Measurements from ENCODE around the gene NEDD4L.

The NEDD4L gene

GRCh38 chr18:58324824-58325480 lies 280.9 kb downstream of the NEDD4L start:
- H2BK15ac ChIP-seq (ENCODE audit: low read length): no peak overlapping the region
- H3K4ac ChIP-seq (ENCODE audit: low read length): no peak overlapping the region
- H3K4me1 ChIP-seq (ENCODE audit: control insufficient read depth in 2 of 2, insufficient read depth in 1 of 2, low read depth in 1 of 2, low read length in 2 of 2): no peaks in the 10 kb centered on the region
- H2BK120ac ChIP-seq (ENCODE audit: low read depth, low read length): no peak overlapping the region
- no peak overlapping the region for H4K91ac ChIP-seq (ENCODE audit: low read depth, low read length, poor library complexity)
- H3K4me2 ChIP-seq (ENCODE audit: insufficient read depth, low read length, poor library complexity, severe bottlenecking): no peak overlapping the region
- H2AK5ac ChIP-seq (ENCODE audit: low read depth, low read length): no peak overlapping the region
- H3K9me3 ChIP-seq (replicated peaks in 1 of 2; ENCODE audit: control insufficient read depth in 2 of 2, insufficient read depth in 1 of 2, low read depth in 1 of 2, low read length in 2 of 2): no peaks in the 10 kb centered on the region
- DNase-seq (ENCODE audit: low spot score): no peak
- no peak overlapping the region for H2BK12ac ChIP-seq (ENCODE audit: low read length)
- H3K14ac ChIP-seq (ENCODE audit: low read length): no peak overlapping the region
- no peak overlapping the region for H3K4me3 ChIP-seq (ENCODE audit: low read length in 2 of 2)
- peaks cover 3 to 7% of the 10 kb centered on the region in 2 donors for H3K36me3 ChIP-seq (replicated peaks in 1 of 2; ENCODE audit: control insufficient read depth in 2 of 2, insufficient read depth in 2 of 2, low read length in 2 of 2)
- no peaks in the 10 kb centered on the region for H3K79me1 ChIP-seq (ENCODE audit: low read depth, low read length)
- no peak overlapping the region for H3K18ac ChIP-seq (ENCODE audit: low read length)
- no peak overlapping the region for H4K8ac ChIP-seq (ENCODE audit: low read depth, low read length)
- no peak overlapping the region for H3K9ac ChIP-seq (ENCODE audit: low read depth, low read length, poor library complexity)
- H3K27me3 ChIP-seq (ENCODE audit: control insufficient read depth in 3 of 3, insufficient read depth in 3 of 3, low read depth in 1 of 3, low read length in 3 of 3): no peaks in the 10 kb centered on the region
- H2AFZ ChIP-seq (ENCODE audit: low read length): no peak overlapping the region
- no peak overlapping the region for H3K23ac ChIP-seq (ENCODE audit: low read depth, low read length, poor library complexity)
- H3K27ac ChIP-seq (replicated peaks; ENCODE audit: low read length): no peak overlapping the region
- WGBS, 2 donors (ENCODE audit: extremely low coverage in 2 of 2, insufficient read length in 2 of 2, insufficient replicate concordance in 1 of 2): no CpG with 5 or more reads among the region's 16 CpGs
- no peak overlapping the region for H2BK5ac ChIP-seq (ENCODE audit: low read length)

- Histone ChIP-seq H2AK5ac (ENCODE audit: low read depth, low read length) (no peak overlapping the region), H3K4me1 (ENCODE audit: control insufficient read depth in 2 of 2, insufficient read depth in 1 of 2, low read depth in 1 of 2, low read length in 2 of 2) (no peaks in the 10 kb centered on the region), H3K18ac (ENCODE audit: low read length) (no peak overlapping the region), H4K8ac (ENCODE audit: low read depth, low read length) (no peak overlapping the region), H2BK120ac (ENCODE audit: low read depth, low read length) (no peak overlapping the region), H3K4me2 (ENCODE audit: insufficient read depth, low read length, poor library complexity, severe bottlenecking) (no peak overlapping the region), H4K91ac (ENCODE audit: low read depth, low read length, poor library complexity) (no peak overlapping the region), H3K4ac (ENCODE audit: low read length) (no peak overlapping the region), H3K23ac (ENCODE audit: low read depth, low read length, poor library complexity) (no peak overlapping the region), H3K4me3 (ENCODE audit: low read length in 2 of 2) (no peak overlapping the region), H3K9ac (ENCODE audit: low read depth, low read length, poor library complexity) (no peak overlapping the region), H2BK12ac (ENCODE audit: low read length) (no peak overlapping the region), H2AFZ (ENCODE audit: low read length) (no peak overlapping the region), H3K27me3 (ENCODE audit: control insufficient read depth in 3 of 3, insufficient read depth in 3 of 3, low read depth in 1 of 3, low read length in 3 of 3) (no peaks in the 10 kb centered on the region), H2BK15ac (ENCODE audit: low read length) (no peak overlapping the region), H3K36me3 (replicated peaks in 1 of 2; ENCODE audit: control insufficient read depth in 2 of 2, insufficient read depth in 2 of 2, low read length in 2 of 2) (peaks cover 3 to 10% of the 10 kb centered on the region in 2 donors), H3K9me3 (replicated peaks in 1 of 2; ENCODE audit: control insufficient read depth in 2 of 2, insufficient read depth in 1 of 2, low read depth in 1 of 2, low read length in 2 of 2) (no peaks in the 10 kb centered on the region), H3K27ac (replicated peaks; ENCODE audit: low read length) (no peak overlapping the region), H3K79me1 (ENCODE audit: low read depth, low read length) (no peaks in the 10 kb centered on the region), H3K14ac (ENCODE audit: low read length) (no peak overlapping the region), H2BK5ac (ENCODE audit: low read length) (no peak overlapping the region)
- no peak for DNase-seq (ENCODE audit: low spot score)
- whole genome bisulfite sequencing, 2 donors (ENCODE audit: extremely low coverage in 2 of 2, insufficient read length in 2 of 2, insufficient replicate concordance in 1 of 2): no CpG with 5 or more reads among the region's 2 CpGs
Measured at GRCh38 chr18:58325494-58325893, 281.5 kb downstream of the NEDD4L start.

GRCh38 chr18:58334061-58334460 lies 290.0 kb downstream of the NEDD4L start:
- H2AK5ac ChIP-seq (ENCODE audit: low read depth, low read length): no peak overlapping the region
- H3K14ac ChIP-seq (ENCODE audit: low read length): no peak overlapping the region
- H2AFZ ChIP-seq (ENCODE audit: low read length): no peak overlapping the region
- no peak overlapping the region for H3K9ac ChIP-seq (ENCODE audit: low read depth, low read length, poor library complexity)
- no peak overlapping the region for H4K8ac ChIP-seq (ENCODE audit: low read depth, low read length)
- no peak overlapping the region for H2BK5ac ChIP-seq (ENCODE audit: low read length)
- H3K18ac ChIP-seq (ENCODE audit: low read length): no peak overlapping the region
- no peak overlapping the region for H4K91ac ChIP-seq (ENCODE audit: low read depth, low read length, poor library complexity)
- H3K4me1 ChIP-seq (ENCODE audit: control insufficient read depth in 2 of 2, insufficient read depth in 1 of 2, low read depth in 1 of 2, low read length in 2 of 2): peaks cover 9 to 44% of the 10 kb centered on the region in 2 donors
- no peak overlapping the region for H2BK12ac ChIP-seq (ENCODE audit: low read length)
- WGBS, 2 donors (ENCODE audit: extremely low coverage in 2 of 2, insufficient read length in 2 of 2, insufficient replicate concordance in 1 of 2): no CpG with 5 or more reads among the region's 2 CpGs
- H3K79me1 ChIP-seq (ENCODE audit: low read depth, low read length): no peaks in the 10 kb centered on the region
- H3K27me3 ChIP-seq (ENCODE audit: control insufficient read depth in 3 of 3, insufficient read depth in 3 of 3, low read depth in 1 of 3, low read length in 3 of 3): no peaks in the 10 kb centered on the region
- no peak overlapping the region for H3K4me3 ChIP-seq (ENCODE audit: low read length in 2 of 2)
- no peak overlapping the region for H2BK15ac ChIP-seq (ENCODE audit: low read length)
- no peak overlapping the region for H3K4ac ChIP-seq (ENCODE audit: low read length)
- H3K9me3 ChIP-seq (replicated peaks in 1 of 2; ENCODE audit: control insufficient read depth in 2 of 2, insufficient read depth in 1 of 2, low read depth in 1 of 2, low read length in 2 of 2): no peaks in the 10 kb centered on the region
- no peak overlapping the region for H2BK120ac ChIP-seq (ENCODE audit: low read depth, low read length)
- H3K36me3 ChIP-seq (replicated peaks in 1 of 2; ENCODE audit: control insufficient read depth in 2 of 2, insufficient read depth in 2 of 2, low read length in 2 of 2): peaks cover 0 to 10% of the 10 kb centered on the region in 2 donors
- no peak overlapping the region for H3K4me2 ChIP-seq (ENCODE audit: insufficient read depth, low read length, poor library complexity, severe bottlenecking)
- no peak overlapping the region for H3K23ac ChIP-seq (ENCODE audit: low read depth, low read length, poor library complexity)
- H3K27ac ChIP-seq (replicated peaks; ENCODE audit: low read length): no peak overlapping the region
- DNase-seq (ENCODE audit: low spot score): no peak

GRCh38 chr18:58335223-58335622 lies 291.2 kb downstream of the NEDD4L start:
- Histone ChIP-seq H3K27me3 (ENCODE audit: control insufficient read depth in 3 of 3, insufficient read depth in 3 of 3, low read depth in 1 of 3, low read length in 3 of 3) (no peaks in the 10 kb centered on the region), H4K91ac (ENCODE audit: low read depth, low read length, poor library complexity) (no peak overlapping the region), H3K4me3 (ENCODE audit: low read length in 2 of 2) (no peak overlapping the region), H3K27ac (replicated peaks; ENCODE audit: low read length) (no peak overlapping the region), H2BK15ac (ENCODE audit: low read length) (no peak overlapping the region), H3K23ac (ENCODE audit: low read depth, low read length, poor library complexity) (no peak overlapping the region), H2AK5ac (ENCODE audit: low read depth, low read length) (no peak overlapping the region), H3K4me1 (ENCODE audit: control insufficient read depth in 2 of 2, insufficient read depth in 1 of 2, low read depth in 1 of 2, low read length in 2 of 2) (peaks cover 15 to 48% of the 10 kb centered on the region in 2 donors), H2AFZ (ENCODE audit: low read length) (no peak overlapping the region), H2BK5ac (ENCODE audit: low read length) (no peak overlapping the region), H3K4me2 (ENCODE audit: insufficient read depth, low read length, poor library complexity, severe bottlenecking) (no peak overlapping the region), H2BK120ac (ENCODE audit: low read depth, low read length) (no peak overlapping the region), H3K79me1 (ENCODE audit: low read depth, low read length) (no peaks in the 10 kb centered on the region), H4K8ac (ENCODE audit: low read depth, low read length) (no peak overlapping the region), H3K14ac (ENCODE audit: low read length) (no peak overlapping the region), H3K9me3 (replicated peaks in 1 of 2; ENCODE audit: control insufficient read depth in 2 of 2, insufficient read depth in 1 of 2, low read depth in 1 of 2, low read length in 2 of 2) (no peaks in the 10 kb centered on the region), H3K36me3 (replicated peaks in 1 of 2; ENCODE audit: control insufficient read depth in 2 of 2, insufficient read depth in 2 of 2, low read length in 2 of 2) (peaks cover 0 to 2% of the 10 kb centered on the region in 2 donors), H2BK12ac (ENCODE audit: low read length) (no peak overlapping the region), H3K4ac (ENCODE audit: low read length) (no peak overlapping the region), H3K9ac (ENCODE audit: low read depth, low read length, poor library complexity) (no peak overlapping the region), H3K18ac (ENCODE audit: low read length) (no peak overlapping the region)
- WGBS, 2 donors (ENCODE audit: extremely low coverage in 2 of 2, insufficient read length in 2 of 2, insufficient replicate concordance in 1 of 2): no CpG with 5 or more reads among the region's 11 CpGs
- DNase-seq (ENCODE audit: low spot score): peak; percentile 48

All from neuronal stem cell (in vitro differentiated cells).